NCI-H2196 (cell line): ENCODE data around the gene SLIT3.

Experiments
- DNase-seq: peaks from one replicate; lab custom pipeline; 2025; ENCODE audit not compliant: unreplicated experiment; lab: John Stamatoyannopoulos, UW

Gene SLIT3

GRCh38 chr5:169272111-169272510 is 28.8 kb downstream of the SLIT3 start:
- DNase-seq, result no peak

- no peak for DNase-seq
Measured at GRCh38 chr5:169270827-169271226, 30.1 kb downstream of the SLIT3 start.

- DNase-seq, result no peak
Measured at GRCh38 chr5:169268019-169268418, 32.9 kb downstream of the SLIT3 start.

DNA sequence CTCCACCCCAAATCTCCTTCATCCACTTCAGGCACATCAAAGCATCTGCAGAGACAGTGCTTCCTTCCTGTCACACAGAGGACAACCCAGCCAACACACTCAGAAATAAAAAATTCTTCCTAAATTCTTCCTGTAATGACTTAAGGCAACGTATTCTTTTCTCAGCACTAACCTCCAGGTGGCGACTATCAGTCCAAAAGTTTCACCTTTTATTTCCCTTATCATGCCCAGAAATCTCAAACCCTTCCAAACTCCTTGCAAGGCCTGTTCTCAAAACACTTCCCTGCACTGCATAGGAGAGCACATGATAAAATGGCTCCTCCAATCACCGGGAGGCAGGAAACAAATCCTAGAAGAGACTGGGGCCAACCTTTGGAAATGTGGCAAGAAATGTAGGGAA is 35.1 kb downstream of the SLIT3 start:
- no peak for DNase-seq

DNA sequence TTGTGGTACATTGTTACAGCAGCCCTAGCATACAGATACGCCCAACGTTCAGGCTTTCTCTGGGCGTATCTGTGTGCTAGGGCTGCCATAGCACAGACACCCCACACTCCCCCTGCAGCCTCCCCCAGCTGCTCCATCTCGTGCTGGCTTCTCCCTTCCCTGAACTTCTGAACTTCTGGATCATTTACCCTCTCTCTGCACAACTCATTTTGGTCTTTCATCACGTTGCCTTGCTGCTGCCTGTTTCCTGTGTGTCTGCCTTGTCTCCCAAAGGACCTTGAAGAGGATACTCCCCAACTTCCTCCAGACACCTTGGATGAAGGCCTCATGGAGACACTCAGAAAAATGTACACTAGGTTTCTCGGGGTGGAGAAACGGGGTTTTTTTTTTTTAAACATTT is 37.3 kb downstream of the SLIT3 start:
- DNase-seq, result no peak

- no peak for DNase-seq
Measured at GRCh38 chr5:169260896-169261569, 39.9 kb downstream of the SLIT3 start.

DNA sequence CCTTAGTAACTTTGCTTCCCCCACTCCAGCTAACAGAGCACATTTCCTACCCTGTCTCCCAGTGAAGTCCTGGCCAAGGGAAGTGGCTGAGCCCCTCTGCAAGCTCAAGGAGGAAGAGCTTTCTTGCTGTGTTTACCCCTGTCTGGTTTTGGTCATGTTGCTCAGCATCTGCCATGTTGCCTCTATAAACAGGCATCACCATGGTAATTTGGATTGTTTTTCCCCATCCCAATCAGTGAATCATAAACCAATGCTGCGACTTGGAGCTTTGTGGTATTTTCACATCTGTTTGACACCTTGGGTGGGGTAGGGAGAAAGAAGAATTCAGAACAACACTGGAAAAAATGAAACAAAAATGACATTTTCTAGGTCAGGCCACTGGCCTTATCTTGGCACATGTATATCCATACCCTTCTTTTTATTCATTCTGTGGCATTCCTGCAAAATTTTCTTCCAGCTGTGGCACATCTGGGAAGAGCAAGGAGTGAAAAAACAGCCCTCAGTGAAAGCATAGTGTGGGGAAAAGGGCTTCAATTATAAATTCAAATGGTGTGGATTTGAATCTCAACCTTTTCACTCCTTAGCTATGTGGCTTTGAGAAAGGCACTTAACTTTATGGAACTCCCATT is 42.5 kb downstream of the SLIT3 start:
- no peak for DNase-seq

DNA sequence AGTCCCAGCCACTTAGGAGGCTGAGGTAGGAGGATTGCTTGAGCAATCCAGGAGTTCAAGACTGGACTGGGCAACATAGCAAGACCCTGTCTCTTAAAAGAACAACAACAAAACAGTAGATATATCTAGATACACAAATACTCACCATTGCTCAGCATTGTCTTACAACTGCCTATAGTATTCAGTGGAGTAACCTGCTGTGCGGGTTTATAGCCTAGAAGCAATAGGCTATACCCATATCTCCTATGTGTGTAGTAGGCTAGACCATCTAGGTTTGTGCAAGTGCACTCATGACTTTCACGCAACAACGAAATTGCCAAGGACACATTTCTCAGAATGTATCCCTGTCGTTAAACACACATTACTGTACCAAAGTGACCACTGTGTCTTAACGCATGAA is 44.7 kb downstream of the SLIT3 start:
- no peak for DNase-seq

- DNase-seq, result no peak
Measured at GRCh38 chr5:169253071-169253470, 47.9 kb downstream of the SLIT3 start.

- no peak for DNase-seq
Measured at GRCh38 chr5:169251333-169252084, 49.4 kb downstream of the SLIT3 start.

DNA sequence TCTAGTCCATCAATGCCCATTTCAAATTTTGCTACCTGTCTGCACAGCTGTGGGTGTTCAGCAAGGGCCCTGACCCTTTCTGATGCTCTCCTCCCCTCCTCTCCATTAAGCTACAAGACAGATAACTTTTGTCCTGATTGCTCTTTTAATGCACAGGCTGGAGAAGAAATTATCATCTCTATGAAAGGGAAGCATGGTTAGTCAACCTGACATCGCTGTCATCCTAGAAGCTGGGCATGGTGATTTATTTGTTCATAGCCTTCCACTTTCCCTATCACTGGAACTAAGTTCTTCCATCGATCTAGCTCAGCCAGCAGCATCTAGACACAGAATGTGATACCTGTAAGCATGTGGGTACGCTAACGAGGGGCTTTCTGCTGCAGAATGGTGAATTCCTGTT is 50.1 kb downstream of the SLIT3 start:
- no peak for DNase-seq

DNA sequence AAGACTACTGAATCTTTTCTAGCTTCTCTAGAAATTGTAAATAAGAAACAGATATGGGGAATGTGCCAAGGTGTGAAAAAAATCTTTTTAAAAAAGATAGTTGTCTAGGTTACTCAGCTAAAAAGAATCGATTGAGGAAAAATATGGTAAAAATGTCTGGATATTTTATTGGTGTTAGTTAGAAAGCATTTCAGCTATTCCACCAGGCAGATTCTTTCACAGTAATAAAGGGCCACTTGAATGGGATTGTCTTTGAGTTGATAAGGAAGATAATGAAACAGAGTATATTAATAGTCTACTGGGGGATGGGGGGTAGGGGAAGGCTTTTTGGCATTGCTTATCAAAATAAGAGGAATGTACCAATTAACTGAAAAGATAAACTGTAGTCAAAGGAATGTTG is 51.9 kb downstream of the SLIT3 start:
- DNase-seq, result no peak

- no peak for DNase-seq
Measured at GRCh38 chr5:169248550-169248949, 52.4 kb downstream of the SLIT3 start.

DNA sequence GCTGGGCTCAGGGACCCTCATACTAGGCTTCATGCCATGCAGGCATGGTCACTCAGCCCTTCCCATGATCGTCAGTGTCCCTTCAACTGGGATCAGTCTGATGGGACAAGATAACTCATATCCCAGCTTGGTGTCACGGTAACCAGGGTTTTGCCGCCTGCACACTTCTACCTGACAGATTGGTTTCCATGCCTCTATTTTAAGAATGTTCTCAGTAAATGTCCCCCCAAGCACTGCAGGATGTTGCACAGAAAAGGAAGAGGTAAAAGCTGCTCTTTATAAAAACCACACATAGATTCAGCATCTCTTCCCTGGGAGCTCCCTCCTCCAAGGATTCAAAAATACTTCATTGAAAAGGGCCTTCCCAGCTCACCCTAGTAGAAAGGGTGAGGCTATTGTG is 56.1 kb downstream of the SLIT3 start:
- DNase-seq, result no peak

DNA sequence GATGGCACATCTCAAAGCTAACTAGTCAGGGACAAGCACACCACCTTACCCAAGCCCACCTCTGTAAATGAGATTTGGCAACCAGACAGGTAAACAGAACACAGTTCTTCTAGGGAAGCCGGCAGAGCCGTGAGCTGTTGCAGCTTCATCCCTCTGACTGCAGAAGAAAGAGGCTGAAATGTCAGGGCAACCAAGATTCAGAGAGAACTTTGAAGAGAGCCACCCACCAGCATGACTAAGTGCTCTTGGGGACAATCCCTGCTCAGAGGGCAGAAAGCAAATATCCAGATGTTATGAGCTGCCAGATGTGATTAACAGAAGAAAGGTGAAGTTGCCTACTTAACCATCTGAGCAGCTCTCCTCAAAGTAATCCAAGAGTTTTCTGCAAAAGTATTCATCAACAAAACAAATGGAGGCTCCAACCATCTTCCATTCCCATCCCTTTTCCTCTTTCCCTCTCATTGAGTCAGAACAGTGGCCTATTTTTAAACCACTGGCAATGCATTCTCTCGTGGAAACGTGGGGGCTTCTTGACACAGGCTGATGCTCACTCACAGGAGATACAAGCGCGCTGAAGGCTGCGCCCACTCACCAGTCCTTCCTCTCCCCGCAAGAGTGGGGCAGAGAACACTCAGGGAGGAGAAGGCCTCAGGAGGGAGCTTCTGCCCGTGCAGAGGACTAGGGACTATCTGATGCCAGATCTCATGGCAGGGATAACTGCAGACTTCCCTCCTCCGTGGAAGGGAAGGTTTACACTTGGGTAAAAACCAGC is 57.1 kb downstream of the SLIT3 start:
- DNase-seq, result no peak

DNA sequence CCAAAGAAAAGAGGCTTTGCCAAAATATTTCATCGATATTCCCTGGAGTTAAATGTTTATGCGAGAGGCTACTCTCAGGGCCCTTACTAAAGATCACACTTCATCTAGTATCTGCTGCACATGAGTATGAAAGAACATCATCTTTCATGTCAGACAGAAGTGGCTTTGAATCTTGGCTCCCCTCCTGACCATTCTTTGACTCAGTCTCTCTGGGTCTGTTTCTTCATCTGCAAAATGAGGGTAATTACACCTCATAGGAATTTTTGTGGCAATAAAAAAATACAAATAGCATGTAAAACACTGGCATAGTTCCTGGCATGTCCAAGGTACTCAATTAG is 58.1 kb downstream of the SLIT3 start:
- no peak for DNase-seq

GRCh38 chr5:169242175-169242848 is 58.6 kb downstream of the SLIT3 start:
- DNase-seq, result no peak

- DNase-seq, result no peak
Measured at GRCh38 chr5:169229342-169229892, 71.5 kb downstream of the SLIT3 start.

- DNase-seq, result no peak
Measured at GRCh38 chr5:169226895-169227294, 74.0 kb downstream of the SLIT3 start.

DNA sequence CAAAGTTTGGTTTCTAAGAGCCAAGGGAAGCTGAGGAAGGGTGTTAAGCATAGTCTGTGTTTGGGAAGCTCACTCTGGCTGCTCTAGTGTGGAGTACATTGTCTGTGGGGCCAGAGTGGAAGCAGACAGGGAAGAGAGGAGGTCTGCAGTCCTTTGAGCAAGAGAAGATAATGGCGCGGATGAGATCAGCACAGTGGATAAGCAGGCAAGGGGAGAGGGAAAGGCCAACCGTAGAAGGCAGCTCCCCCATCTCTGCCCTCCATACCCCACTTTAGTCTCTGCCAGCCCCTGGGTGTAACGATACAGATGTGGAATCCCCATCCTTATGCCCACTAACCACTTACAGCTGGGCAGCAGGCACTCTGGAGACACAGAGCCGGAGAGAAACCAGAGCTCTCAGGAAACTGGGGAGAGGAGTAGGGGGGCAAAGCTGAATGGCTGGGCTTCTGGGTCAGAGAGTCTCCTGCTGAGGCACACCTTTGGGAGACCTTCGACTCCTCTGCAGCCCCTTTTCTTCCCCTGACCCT is 75.0 kb downstream of the SLIT3 start:
- DNase-seq, result no peak

DNA sequence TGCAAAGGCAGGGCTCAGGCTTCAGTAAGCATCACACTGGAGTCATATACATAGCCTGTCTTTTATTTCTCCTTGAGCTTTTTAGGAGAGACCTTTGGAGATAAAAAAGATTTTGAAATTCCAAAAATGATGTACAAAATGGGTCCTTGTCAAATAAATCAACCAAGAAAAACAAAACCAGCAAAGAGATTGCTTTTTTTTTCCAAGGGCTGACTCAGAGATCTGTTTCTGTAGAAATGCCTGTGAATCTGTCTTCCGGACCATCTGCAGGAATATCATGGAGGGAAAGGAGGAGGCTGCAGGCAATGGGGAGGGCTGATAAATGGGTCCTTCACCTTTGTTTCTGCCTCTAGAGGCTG is 77.4 kb downstream of the SLIT3 start:
- no peak for DNase-seq
